HG03066 (cell line): Measurements from ENCODE around the gene PFKL.

ENCODE experiments used
- ATAC-seq: cut with Tn5 transposase; IDR thresholded peaks from one replicate; pipeline ENCODE4 v1.9.1; 2021; ENCODE audit warnings: low read depth; ENCODE audit not compliant: unreplicated experiment

The PFKL gene

DNA sequence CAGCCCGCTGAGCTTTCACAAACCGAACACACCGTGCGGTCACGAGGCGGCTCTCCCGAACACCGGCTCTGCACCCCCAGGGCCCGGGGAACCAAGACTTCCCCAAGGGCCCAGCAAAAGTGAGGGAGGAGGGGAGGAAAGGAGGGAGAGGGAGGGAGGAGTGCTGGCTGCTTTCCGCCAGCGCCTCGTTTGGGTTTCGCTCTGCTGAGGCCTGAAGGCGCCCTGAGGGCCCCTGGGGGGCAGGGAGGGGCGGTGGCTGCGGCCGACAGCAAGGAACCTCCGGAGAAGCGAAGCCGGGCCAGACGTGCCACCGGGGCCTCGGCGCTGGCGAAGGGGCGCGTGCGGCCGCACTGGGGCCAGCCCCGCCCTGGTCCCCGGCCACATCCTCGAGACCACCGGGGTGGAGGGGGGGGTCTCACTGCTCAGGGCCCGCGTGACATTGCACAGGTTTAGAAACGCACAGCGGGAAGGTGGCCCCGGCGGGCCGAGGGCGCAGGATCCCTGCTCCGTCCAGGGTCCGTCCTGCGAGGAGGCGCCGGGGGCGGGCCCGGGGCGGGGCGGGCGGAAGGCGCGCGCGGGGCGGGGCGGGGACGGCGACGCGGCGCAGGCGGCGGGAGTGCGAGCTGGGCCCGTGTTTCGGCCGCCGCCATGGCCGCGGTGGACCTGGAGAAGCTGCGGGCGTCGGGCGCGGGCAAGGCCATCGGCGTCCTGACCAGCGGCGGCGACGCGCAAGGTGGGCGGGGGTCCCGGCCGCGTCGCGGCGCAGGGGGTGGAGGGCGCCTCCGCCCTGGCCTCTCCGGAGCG is at the start of gene PFKL:
Gene PFKL, plus strand, starts transcription at position 596 of the 804 bp plus-strand sequence. Its CDS starts 53 bp downstream, at position 649.
- peak; percentile 48 for ATAC-seq

DNA sequence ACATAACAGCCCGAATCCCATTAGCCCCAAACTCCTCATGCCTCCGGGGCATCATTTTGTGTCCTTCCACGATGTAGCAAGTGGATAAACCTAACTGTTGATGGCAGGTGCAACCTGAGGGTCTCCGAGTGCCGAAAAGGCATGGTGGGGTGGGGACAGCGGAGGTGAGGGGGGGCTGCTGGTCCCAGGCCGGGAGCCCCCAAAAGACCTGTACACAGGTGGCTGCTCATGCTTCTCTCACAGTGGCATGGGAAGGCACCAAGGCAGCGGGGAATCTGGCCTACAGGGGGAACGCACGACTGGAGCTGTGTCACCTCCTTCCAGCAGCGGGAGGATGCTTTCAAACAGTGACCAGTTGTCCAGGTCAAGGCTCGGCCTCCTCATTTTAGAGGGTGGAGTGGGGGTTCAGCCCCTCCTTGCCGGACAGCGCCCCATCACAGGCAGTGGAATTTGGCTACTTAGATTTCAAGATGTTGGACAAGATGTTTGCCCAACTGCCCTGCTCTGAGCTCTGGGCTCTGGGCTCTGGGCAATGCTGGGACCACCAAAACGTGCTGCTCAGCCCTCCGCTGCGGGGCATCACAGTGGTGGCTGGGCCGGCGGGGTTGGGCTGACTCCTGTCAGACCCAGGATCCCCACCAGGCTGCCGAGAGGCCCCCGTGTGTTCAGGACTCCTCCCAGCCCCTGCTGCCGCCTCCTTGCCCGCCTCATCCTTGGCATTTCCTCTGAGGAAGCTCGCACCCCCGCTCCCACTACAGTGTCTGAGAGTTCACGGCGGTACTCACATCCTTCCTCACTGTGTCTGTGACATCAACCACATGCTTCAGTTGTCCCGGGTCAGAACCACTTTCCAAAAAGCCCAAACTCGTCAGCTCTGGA is 45.8 kb upstream of the PFKL start:
- no peak for ATAC-seq

DNA sequence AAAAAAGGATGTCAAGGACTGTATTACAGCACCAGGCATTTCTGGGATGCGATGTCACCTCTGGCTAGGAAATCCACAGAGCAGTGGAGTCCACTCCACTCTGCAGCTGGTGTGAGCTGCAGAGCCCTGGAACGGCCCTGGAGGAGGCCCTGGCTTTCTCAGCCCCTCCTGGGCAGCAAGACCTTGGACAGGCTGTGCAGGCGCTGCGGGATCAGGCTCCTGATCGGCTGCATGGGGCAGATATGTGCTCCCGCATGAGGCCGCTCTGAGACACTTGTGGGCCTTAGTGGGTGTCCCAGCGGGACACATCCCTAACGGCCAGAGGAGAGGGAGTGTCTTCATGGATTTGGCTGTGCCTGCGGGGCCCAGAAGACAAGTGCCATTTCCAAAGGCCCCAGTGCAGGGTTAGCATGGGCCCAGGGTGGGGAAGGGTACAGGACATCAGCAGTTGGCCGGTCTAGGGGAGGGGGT is 44.3 kb upstream of the PFKL start:
- ATAC-seq = no peak

DNA sequence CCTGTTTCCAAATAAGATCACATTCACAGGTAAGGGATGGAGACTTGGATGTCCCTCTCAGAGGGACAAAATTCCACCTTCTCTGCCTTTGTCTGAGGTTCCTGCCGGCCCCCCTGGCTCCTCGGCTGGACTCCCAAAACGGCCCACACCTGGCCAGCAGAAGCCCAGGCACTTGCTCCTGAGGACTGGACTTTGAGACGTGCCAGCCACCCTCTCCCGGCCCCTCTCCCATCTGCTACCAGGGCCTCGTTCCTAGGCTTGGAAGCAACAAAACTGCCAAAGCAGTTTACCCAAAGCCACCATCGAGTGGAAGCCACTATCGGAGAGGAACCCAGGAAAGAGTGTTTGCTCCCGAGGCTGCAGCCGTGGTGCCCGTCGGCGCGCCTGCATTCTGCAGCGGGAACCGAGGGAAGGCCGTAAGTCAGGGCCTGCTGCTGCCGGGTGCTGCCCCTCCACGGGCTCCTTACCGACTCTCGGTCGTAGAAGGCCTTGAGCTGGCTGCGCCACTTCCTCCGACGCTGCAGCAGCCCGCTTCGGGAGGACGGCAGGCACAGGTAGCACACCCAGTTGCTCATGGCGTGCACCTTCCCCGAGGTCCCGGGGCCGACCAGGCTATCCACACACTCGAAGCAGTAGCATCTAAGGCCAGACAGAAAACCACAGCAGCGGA is 41.7 kb upstream of the PFKL start:
- no peak for ATAC-seq

DNA sequence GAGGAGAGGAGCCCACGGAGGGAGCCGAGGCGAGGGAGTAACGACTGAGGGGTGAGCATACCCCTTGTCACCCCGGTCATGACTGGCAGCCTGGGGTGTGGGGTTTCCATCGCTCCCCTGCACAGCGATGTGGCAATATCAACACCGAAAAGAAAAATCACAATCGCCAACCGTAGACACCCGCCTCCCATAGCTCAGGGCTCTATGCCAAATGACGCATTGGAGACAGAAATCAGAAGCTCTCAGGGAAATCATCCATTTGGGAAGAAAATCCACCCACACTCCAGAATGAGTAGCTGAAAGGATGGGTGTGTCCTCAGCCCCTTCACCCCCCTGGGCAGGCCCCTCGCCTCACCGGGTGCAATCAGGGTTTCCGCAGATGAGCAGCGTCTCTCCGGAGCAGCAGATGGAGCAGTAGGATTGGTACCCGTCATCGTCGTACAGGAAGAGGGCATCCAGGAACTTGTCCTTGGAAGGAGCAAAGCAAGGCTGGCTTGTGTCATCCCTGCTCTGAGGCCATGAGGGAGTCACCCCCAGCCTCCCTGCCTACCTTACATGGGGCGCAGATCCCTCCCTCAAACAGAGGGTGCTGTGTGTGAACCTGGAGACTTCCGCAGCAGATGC is 40.7 kb upstream of the PFKL start:
- ATAC-seq = no peak

DNA sequence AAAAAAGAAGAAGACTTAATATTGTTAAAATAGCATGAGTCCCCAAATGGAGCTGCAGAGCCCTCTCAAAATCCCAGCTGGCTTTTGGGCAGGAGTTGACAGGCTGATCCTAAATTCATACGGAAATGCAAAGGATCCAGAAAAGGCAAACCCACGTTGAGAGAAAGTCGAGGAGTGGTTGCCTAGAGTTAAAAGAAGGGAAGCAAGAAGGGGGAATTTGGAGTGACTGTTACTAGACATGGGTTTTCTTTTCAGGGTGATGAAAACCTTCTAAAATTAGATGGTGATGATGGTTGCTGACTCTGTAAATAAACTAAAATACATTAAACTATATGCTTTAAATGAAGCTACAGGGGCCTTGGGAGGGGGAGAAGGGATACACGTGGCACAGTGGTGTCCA is 39.8 kb upstream of the PFKL start:
- no peak for ATAC-seq

DNA sequence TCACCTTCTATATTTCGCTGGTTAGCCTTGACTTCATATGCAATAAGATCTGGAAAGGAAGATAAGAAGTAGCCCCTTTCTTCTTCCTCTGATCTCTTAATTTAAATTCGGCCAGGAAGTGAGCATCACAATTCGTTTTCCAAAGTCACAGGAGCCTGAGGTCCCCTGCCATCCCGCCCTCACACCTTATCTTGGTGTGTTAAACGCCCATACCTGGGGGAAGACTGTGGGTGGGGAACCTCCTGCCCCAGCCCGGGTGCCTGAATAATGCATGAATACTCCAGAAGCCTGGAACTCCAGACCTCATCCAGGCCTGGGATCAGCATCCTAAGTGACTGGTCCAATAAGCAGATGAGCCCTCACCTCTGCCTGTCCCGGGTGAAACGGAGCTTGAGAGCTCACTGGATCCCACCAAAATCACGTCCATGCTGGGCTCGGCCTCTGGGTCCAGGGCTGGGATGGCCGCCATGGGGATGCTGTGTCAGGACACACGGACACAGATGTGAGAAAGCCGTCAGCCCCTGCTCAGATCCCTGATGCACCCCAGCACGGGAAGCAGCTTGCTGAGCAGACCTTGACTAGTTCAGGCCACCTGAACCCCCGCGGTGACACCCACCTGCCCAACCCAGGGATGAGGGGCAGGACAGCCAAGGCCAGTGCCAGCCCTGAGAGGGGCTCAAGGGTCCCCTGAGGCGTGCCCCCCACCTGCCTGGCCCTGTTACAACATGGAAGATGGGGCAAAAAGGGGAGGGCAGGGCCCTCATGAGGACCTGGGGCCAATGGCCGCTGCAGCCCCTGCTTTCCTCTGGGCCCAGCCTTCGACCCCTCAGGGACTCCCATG is 38.8 kb upstream of the PFKL start:
- ATAC-seq = no peak

DNA sequence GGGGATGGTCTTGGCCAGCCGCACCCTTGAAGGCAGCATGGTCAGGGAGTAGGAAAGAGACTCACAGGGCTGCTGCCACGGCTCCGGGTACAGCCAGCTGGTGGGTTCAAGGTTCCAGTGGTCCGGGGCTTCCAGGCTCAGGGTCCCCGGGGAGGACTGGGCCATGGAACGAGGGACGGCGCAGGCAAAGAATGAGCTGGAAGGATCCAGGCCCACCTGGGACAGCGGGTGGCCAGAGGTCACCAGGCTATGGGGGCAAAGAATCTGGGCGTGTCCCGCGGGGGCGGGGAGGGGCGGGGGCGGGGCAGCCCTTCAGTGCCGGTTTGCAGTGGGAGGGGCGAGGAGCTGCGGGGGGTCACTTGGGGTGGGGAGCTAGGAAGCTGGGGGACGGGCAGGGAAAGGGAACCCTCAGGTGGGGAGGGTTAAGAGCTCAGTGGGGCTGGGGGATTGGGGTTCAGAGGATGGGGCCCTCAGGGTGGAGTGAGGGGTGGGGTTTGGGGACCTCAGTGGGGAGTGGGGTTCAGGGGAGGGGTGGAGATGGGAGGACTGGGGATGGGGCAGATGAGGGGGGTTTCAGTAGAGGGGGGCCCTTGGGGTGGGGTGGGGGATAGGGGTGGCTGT is 38.1 kb upstream of the PFKL start, which contains the start of gene DNMT3L:
Gene DNMT3L, minus strand, starts transcription at position 223 of the 621 bp plus-strand sequence. CDS start 638 bp downstream, outside the sequence.
- no peak for ATAC-seq

DNA sequence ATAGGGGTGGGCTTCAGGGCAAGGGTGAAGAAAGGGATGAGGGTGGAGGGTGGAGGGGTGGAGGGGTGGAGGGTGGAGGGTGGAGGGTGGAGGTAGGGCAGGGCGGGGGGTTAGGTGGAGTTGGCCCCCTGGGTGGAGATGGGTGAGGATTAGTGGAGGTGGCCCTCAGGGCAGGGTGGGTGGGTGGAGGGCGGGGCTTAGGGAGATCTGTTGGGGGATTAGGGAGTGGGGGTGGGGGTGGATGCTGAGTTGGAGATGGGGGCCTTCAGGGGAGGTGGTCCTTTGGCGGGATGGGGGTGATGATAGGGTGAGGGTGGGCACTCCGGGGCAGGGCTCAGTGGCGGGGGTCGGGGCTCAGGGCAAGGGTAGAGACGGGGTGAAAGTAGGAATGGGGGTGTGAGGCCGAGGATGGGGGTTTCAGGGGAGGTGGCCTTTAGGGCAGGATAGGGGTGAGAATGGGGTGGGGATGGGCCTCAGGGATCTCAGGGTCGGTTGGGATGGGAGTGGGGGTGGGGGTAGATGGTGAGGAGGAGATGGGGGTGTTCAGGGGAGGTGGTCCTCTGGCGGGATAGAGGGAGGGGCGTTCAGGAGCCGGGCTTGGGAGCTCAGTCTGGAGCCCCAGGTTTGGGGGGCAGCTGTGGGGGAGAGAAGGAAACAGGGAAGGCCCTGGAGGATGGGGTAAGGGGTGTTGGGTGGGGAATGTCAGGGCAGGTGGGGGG is 37.4 kb upstream of the PFKL start:
- ATAC-seq = no peak

DNA sequence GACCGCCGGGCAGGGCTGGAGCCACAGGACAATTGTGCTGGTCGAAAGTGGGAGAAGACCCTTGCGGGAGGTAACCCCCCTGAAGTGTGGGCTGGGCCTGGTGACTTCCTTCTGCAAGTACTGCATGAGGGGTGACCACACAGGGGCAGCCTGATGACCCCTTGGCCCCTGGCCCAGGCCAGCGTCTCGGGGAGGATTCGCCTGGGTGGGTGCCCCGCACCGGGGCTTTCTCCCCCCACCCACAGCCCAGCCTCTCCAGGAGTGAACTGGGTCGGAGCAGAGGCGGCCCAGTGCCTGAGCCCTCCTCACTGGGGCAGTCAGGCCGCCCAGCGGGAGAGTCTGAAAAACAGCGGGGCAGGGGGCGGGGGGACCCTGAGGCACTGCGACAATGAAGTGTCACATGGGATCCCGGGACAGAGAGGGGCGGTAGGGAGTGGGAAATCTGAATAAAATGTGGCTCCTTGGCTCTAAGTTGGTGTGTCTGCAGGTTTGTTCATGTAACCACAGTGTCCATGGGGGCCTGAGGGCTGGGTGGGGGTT is 36.6 kb upstream of the PFKL start:
- no peak for ATAC-seq

DNA sequence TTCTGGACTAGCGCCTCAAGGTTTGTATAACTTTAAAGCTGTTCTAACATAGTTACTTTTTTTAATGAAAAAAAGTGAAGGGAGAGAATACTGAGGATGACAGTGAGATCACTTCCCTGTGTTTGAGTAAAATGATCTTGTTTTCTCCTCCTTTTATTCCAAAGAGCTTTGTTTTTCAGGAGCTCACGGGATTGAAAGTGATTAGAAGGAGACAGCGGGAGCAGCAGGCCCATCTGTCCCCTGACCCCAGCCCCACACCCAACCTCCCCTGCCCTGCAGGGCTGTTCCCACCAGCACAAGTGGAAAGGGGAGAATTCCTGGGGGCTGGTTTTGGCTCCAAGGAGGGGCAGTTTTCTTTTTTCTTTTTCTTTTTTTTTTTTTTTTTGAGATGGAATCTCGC is 36.1 kb upstream of the PFKL start:
- ATAC-seq = no peak

DNA sequence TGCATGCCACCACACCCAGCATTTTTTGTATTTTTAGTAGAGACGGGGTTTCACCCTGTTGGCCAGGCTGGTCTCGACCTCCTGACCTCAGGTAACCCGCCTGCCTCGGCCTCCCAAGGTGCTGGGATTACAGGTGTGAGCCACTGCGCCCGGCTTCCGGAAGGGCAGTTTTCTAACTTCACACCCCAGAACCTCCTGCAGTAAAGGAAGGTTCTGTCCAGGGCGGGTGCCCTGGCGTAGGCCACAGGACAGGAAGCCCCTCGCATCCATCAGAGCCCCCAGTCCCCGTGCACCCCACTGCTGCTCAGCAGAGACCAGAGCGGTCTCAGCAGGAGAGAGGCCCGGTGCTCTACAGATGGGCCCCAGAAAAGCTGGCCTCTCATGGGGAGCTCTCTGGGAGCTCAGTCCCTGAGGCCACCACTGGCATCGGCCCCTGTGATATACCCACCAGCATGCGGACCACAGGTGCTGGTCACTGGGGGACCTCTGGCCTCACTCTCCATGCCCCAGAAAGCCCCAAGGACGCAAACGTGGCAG is 34.1 kb upstream of the PFKL start:
- ATAC-seq = no peak

DNA sequence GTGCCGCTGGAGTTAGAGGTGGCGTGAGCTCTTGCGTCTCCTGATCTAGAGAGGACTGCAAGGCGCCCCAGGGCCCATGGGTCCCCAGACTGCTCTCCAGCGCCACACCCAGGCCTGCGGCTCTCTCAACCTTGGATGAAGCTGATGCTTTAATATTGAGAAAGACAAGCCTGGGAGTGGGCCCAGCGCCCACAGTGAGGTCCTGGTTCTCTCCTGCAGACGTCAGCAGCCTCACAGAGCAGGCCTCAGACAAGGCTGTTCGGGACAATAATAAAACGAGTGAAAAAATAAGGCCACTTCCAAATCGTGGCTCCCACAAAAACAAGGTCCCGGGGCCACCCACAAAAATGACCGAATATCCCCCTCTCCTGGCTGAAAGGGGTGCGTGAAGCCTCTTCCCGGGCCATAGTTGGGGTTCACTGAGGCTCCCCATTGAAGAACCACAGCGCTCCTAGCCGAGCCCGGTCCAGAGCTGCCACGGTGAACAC is 32.2 kb upstream of the PFKL start:
- no peak for ATAC-seq

DNA sequence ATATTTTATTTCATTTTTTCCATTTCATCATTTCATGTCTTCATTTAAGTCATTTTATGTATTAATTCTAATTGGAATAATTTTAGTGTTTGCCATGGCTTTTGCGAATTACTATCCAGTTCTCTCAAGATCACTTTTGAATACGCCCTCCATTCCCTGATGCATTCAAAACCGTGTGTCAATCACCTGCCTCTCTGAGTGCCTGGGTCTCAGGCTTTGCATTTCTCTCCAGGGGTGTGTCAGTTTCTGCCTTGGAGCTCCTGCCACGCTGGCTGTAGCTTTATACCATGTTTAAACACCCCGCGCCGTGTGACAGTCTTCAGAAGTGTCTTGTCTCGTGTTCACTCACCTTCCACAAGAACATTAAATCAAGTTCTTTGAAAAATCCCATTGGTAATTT is 30.8 kb upstream of the PFKL start:
- ATAC-seq = no peak

DNA sequence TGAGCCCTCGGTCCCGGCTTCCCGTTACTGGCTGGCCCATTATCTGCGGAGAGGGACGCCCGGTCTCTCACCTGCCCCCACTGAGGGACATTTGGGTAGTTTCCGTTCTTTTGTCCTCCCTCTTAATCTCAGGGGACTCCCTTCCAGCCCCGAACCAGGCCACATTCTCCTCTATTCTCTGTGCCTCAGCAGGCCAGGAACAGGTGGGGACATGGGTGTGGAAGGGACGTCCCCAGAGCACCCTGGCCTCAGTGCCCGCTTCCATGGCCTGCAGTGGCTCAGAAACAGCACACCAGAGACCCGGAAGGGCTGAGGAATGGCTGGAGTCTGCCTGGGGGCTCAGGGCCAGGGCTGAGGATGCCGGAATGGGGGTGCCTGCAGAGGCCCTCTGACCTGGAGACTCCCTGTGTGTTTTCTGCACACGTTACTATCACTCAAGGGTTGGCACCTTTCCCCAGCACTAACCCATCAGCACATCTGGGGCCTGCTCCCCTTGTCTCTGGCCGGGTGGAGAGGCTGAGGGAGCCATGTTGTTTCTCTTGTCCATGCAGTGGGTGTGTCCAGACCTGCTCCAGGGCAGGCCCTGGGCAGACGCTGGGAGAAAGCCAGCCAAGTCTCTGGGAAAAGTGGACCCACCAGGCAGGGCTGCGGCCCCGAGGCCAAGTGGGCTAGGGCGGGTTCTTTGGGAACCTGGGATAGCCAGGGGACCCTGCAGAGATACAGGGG is 28.1 kb upstream of the PFKL start:
- no peak for ATAC-seq

DNA sequence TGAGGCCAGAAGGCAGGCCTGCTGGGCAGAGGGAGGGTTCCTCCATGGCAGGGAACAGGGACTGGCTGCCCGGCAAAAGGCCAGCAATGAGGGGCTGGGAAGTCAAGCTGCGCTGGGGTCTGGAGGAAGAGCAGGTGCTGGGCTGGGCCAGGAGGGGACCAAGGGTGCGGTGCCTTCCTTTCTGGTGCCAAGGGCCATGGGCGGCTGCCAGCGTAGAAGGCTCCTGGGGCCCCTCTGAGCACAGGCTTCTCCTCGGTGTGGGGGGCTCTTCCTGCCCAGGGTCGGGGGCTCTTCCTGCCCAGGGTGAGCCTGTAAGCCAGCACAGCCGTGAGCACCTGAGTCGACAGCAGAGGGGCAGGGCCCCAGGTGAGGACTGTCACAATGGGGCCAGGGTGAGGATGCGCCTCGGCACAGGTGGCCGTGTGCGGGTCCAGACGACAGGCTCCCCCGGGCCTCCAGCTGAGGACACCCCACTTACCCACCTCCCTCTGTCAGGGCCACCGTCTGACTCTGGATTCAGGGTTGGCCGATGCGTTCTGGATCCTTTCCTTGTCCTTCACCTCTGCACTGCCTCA is 27.5 kb upstream of the PFKL start:
- ATAC-seq = no peak

DNA sequence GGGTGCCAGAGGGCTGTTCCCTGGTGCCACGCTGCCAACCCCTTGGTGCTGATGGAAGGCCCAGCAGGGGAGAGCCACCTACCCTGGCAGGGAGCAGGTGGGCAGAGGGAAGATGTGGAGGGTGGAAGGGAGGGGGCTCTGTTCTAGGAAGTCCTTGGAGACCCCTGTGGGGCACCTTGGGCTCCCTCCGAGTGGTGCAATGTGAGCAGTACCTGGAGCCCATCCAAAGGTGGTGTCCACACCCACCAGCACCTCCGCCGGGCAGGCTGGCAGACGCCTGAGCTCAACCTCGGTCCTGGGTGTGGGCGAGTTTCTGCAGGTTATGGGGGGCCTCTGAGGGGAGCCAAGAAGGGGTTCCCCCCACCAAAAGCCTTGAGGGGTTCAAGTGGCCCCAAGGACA is 26.8 kb upstream of the PFKL start:
- no peak for ATAC-seq
